HG03280 (cell line): ENCODE results near the gene MALSU1.

Experiments used
- ATAC-seq: cut with Tn5 transposase; IDR thresholded peaks from one replicate; pipeline ENCODE4 v1.9.1; 2021; ENCODE audit warnings: mild to moderate bottlenecking, moderate library complexity; ENCODE audit not compliant: unreplicated experiment

MALSU1 gene

GRCh38 chr7:23357190-23358093 lies 58.3 kb downstream of the MALSU1 start:
- ATAC-seq: peak; percentile 69

DNA sequence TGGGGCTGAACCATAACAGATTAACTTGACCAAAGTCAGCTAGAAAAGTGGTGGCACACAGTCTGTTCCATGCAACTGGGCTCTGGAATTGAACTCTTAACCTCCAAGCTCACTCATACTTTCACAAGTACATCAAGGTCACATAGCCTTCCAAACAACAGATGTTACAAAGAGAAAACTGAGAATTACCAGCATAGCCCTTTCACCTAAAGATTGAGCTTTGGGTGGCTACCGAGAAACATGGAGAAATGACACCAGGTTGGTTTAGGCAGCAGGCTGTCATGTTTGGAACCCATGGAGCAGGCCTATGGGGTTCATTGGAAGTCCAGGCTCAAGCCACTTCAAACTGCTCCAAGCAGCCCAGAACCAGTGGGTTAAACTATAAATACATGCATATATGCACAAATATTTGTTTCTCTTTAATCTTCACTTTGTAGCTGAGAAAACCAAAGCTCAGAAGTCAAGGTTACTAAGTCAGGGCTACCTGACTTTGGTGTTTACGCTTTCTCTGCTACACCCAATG lies 59.1 kb downstream of the MALSU1 start:
- ATAC-seq: no peak
